GM12874 (cell line): ENCODE results near the gene SHISA8.

Source experiments
- TF ChIP-seq, protein P1 (sequence below): IDR thresholded peaks from 2 replicates; pipeline ENCODE4 v1.5.1; 2011; ENCODE audit warnings: low read depth, mild to moderate bottlenecking, control low read depth, low read length, moderate library complexity; ENCODE audit not compliant: insufficient read depth

The SHISA8 gene

DNA sequence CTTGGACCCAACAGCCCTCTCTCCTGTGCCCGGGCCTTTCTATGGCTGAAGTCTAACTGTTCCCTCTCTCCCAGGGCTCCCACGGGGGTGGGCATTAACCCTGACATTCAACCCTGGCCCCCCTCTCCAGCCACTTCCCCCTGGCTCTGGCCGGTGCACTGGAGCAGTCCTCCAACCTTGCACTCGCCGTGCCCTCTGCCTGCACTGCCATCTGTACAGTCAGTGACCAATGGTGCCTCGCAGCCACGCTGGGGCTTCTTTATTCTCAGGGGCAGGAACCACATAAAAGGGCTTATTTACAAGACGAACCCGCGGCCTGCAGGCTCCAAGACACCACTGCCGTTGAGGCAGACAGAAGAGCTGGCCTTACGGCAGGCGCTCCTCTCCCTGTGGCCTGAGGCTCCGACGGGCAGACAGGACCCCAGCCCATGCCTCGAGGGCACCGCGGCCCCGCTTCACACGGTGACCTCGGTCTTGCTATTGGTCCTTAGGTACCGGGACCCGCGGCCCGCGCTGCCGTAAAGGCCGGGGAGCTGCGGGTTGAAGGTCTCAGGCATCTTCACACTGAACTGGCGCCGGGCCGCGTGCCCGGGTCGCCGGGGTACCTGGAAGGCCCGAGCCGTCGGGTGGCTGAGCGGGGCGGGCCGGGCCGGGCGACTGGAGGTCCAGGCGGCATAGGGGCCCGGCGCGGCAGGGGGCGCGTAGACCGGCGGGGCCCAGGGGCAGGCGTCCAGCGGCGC is 5.4 kb downstream of the SHISA8 start:
- TF ChIP-seq, protein P1, sequence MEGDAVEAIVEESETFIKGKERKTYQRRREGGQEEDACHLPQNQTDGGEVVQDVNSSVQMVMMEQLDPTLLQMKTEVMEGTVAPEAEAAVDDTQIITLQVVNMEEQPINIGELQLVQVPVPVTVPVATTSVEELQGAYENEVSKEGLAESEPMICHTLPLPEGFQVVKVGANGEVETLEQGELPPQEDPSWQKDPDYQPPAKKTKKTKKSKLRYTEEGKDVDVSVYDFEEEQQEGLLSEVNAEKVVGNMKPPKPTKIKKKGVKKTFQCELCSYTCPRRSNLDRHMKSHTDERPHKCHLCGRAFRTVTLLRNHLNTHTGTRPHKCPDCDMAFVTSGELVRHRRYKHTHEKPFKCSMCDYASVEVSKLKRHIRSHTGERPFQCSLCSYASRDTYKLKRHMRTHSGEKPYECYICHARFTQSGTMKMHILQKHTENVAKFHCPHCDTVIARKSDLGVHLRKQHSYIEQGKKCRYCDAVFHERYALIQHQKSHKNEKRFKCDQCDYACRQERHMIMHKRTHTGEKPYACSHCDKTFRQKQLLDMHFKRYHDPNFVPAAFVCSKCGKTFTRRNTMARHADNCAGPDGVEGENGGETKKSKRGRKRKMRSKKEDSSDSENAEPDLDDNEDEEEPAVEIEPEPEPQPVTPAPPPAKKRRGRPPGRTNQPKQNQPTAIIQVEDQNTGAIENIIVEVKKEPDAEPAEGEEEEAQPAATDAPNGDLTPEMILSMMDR: no peak

DNA sequence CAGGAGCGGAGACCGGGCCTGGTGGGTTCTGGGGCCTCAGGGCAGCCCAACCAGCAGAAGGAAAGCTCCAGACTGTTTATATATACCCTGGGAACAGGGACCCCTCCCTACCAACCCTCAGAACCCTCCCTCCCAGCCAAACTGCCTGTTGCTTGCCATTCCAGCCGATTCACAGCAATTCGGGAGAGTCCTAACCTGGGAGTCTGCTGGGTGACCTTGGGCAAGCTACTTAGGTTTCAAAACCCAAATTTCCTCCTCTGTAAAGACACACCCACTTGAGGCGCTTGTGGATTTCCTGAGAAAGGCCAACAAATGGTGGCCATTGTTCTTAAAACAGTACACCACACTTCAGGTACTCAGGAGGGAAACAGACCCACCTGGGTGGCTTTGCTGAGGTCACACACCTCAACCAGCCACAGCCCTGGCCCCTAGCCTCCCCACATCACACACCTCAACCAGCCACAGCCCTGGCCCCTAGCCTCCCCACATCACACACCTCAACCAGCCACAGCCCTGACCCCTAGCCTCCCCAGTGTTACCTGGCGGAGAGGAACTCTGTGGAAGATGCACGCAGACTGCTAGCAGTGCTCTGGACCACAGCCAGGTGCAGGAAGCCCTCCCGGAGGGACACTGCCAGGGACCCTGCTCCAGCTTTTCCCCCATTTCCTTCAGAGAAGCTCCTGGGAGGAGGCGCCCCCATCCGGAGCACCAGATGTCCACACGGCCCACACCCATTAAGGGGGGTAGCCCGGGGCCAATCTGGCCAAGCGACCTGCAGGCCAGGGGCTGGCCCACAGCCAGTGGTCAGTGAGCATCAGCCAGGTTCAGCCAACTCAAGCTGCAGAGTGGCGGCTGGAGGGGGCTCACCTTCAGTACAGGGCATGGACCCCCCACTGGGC is 6.2 kb downstream of the SHISA8 start:
- TF ChIP-seq, protein P1: no peak

DNA sequence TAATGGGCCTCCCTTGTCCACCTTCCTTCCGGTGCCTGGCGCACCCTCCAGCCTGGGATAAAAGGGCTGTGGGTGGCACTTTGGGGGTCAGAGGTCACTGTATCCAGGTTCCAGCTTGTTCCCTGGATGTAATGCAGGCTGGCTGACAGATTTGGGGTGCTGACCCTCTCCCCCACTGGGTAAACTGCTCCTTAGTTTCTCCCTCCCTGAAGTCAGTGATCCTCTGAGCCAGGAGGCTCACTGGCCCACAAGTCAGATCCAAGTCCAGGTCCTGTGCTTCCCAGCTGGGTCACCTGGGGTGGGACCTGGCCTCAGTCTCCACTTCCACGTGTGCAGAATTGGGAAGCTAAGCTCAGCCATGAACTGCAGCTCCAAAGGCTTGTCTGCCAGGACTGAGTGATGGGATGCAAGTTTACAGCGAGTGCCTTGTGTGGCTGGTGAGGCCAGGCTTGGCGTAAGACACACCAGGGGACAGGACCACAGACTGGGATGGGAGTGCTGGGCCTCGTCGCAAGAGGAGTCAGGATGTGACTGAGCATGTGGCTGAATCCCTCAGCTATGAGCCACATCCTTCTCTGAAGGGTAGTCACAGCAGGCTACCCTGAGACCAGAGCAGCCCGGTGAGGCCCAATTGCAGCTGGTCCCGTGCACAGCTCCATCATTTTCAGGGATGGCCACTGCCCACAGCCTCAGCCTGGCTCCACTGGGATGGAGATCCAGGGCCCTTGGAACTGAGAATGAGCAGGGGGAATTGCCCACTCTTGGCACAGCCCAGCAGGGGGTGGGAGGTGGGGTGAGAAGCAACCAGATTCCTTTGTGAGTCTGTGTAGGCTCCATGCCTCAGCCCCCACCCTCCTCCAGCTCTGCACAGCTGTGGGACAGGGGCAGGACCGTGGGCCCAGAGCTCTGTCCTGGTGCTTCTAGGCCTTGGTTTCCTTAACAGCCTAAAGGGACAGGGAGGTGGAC is 7.2 kb downstream of the SHISA8 start:
- TF ChIP-seq, protein P1: no peak

DNA sequence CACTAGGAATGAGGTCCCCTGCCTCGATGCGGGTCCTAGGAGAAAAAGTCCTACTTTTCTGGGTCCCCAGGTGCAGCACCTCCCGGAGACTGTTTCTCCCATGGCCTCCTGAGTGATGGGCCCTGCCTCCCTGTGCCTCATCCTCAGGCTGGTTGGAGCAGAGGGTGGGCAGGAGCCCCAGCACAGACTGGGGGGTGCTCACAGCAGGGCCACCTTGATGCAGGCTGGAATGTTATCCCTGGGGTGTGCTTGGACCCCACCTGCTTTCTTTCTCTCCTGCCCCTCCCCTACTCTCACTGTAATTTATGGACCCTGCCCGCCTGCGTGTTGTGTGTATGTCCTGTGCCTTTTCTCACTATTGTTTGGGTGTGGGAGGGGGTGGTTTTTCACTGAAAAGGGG is 8.1 kb downstream of the SHISA8 start:
- TF ChIP-seq, protein P1: no peak

DNA sequence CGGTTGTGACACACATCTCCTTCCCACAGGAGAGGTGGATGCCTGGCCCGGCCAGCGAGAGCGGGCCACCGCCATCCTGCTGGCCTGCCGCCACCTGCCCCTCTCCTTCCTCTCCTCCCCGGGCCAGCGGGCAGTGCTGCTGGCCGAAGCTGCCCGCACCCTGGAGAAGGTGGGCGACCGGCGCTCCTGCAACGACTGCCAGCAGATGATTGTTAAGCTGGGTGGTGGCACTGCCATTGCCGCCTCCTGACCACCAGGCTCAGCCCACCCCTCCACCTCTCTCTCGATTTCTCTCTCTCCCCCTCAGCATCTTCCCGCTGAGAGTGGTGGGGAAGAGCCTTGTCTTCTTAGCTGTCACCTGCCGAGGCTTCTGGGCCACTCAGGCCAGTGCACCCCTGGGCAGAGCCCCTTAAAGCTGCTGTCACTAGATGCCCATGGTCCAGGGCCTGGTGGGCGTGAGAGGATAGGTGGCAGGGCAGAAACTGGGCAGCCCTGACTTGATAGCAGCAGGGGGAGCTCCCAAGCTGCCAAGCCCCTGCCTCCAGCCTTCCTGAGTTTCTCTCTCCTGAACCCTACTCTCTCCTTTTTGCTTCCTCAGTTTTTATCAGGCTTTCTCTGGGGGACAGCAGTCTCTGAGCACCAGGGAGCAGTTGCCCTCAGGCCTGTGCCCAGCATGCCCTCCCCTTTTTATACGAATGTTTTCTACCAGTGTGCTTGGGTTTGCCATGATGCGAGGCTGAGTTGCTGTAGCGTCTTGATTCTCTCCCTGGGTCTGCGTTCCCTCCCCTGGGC is 9.3 kb downstream of the SHISA8 start:
- TF ChIP-seq, protein P1: peak; percentile 3; the same call in 1 of the 2 replicates

DNA sequence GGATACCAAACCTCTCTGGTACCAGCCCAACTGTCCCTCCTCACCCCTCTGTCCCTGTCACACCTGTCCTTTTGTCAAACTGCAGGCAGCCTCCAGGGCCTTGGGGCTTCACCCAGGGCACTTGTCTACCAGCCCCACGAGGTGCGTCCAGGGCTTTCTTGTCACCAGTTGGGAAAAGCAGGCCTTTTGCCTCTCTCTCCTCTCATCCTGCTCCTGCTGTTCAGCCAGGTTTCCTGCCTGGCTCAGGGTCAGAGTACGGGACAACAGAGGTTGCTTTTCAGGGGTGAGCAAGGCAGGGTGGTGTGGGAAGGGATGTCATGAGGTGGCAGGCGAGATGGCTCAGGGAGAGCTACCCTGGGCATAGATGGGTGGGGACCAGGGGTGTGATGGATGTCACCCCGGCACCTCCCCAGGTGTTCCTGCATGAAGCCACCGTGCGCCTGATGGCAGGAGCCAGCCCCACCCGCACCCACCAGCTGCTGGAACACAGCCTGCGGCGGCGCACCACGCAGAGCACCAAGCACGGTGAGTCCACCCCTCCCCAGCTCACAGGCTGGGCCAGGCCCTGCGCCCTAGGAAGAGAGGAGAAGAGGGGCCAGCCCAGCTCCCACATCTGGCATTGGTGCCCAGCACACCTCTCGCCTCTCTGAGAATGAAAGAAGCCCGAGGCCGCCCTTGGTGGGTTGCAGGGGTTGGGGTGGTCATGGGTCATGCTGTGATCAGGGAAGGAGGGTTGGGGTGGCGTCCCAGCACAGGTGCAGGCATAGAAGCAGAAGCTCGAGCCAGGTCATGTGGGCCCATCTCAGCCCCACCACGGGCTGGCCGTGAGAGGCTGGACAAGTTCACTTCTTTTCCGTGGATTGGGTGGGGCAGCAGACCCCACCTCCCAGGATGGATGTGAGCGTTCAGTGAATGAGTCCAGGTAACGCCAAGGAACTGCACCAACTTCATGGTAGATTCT is 10.1 kb downstream of the SHISA8 start:
- TF ChIP-seq, protein P1: no peak
